Astrocyte of the spinal cord (primary cell): Measurements from ENCODE around the gene MGA.

Experiments
- DNase-seq: peaks from one replicate; pipeline ENCODE4 v3.0.0; 2011; ENCODE audit warnings: low read depth, low spot score
- H3K4me3 ChIP-seq: 2 replicates; pipeline ENCODE4 v1.5.1; 2011; ENCODE audit warnings: low read depth, mild to moderate bottlenecking, low read length, moderate library complexity
- in situ Hi-C: cut with HindIII; loops from 2 replicates; pipeline ENCODE4 v1.10.0; 2017; ENCODE audit warnings: low sequenced_read_pairs
- TF ChIP-seq, protein P1 (sequence below): IDR thresholded peaks from 2 replicates; pipeline ENCODE4 v1.5.1; 2012; ENCODE audit warnings: low read depth, mild to moderate bottlenecking, low read length, inconsistent platforms

Gene MGA

DNA sequence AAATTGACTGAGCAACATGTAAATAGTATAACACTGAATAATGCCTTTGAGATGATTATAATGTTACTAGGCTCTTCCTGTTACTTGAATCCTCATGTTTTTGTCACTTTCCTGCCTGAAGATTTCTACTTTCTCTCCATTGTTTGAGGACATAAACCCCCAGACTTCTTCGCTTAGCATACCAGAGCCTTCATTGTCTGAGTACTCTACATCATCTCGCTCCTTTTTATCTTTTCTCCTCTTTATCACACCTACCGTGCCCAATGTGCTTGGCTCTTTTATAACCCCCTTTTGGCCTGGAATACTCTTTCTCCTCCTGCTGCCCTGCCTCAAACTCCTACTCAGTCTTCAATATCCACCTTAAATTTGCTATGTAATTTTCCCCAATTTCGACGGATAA, 30.3 kb upstream of the MGA start:
- in situ Hi-C loops, result no loop called here
- DNase-seq, result no peak
- TF ChIP-seq, protein P1, sequence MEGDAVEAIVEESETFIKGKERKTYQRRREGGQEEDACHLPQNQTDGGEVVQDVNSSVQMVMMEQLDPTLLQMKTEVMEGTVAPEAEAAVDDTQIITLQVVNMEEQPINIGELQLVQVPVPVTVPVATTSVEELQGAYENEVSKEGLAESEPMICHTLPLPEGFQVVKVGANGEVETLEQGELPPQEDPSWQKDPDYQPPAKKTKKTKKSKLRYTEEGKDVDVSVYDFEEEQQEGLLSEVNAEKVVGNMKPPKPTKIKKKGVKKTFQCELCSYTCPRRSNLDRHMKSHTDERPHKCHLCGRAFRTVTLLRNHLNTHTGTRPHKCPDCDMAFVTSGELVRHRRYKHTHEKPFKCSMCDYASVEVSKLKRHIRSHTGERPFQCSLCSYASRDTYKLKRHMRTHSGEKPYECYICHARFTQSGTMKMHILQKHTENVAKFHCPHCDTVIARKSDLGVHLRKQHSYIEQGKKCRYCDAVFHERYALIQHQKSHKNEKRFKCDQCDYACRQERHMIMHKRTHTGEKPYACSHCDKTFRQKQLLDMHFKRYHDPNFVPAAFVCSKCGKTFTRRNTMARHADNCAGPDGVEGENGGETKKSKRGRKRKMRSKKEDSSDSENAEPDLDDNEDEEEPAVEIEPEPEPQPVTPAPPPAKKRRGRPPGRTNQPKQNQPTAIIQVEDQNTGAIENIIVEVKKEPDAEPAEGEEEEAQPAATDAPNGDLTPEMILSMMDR, result no peak
- H3K4me3 ChIP-seq, result no peak overlapping the region

DNA sequence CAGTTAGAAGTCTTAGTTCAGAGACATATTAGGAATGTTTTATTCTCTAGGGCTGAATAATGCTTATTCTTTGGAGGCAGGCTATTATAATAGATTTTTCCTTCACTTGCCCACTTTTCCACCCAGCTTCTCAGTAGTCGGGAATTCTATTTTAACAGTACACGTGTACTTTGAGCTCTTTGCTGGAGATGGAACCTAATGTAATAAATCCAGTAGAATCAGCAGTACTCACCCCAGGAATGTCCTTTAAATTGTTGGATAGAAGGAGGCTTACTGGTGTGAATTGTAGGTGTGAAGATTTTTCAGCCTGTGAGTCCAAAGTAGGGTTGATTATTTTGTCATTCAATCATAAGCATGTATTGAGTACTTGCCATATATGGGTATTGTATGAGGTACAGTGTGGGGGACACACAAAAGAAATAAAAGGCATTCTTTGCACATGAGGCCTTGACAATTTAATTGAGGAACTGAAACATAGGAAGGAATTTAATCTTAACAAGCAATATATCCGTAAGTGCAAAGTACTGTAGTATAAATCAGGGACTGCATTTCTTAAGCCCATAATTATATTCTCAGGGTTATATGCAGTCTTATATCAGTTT, 29.5 kb upstream of the MGA start:
- no peak for DNase-seq
- TF ChIP-seq, protein P1, result no peak
- H3K4me3 ChIP-seq, result no peak overlapping the region
- in situ Hi-C loops, result no loop called here

DNA sequence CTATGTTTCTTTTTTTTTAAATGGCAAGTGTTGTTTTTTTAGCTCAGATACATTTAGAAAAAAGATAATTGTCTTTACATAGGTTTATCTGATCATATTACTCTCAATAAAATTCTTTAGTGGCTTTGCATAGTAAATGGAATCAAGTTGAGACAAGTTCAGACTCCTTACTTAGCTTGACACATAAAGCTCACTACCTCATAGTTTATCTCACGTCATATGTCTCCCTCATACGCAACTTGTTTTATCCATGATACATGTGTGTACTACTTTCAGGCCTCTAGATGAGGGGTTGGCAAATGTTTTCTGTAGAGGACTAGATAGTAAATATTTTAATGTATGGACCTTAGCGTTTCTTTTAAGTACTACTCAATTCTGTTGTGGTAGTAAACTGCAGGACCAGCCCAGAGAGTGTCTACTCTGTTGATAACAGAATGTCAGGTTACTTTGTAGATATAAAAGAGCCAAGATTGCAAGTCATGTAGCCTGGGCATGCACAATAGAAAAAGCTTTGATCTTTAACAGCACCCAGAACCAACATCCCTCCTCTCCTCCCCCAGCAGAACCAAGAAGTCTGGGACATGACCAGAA, 28.2 kb upstream of the MGA start:
- in situ Hi-C loops, result no loop called here

DNA sequence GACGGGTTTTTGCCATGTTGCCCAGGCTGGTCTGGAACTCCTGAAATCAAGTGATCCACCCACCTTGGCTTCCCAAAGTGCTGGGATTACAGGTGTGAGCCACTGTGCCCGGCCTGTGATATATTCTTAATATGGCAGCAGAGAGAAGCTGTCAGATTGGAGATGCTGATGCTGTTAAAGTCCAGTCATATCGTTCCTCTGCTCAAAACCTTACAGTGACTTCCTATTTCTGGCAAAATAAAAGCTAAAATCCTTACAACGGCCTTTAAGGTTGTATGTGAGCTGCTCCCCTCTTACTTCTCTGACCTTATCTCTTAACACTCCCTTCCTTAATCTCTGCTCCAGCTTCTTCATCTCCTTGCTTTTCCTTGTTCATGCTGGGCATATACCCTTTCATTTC, 26.6 kb upstream of the MGA start:
- DNase-seq, result no peak
- no peak overlapping the region for H3K4me3 ChIP-seq
- in situ Hi-C loops, result no loop called here
- TF ChIP-seq, protein P1, result no peak

More for the DNA sequence above, 28.2 kb upstream of the MGA start:
- no peak for DNase-seq
- no peak overlapping the region for H3K4me3 ChIP-seq
- TF ChIP-seq, protein P1, result no peak

DNA sequence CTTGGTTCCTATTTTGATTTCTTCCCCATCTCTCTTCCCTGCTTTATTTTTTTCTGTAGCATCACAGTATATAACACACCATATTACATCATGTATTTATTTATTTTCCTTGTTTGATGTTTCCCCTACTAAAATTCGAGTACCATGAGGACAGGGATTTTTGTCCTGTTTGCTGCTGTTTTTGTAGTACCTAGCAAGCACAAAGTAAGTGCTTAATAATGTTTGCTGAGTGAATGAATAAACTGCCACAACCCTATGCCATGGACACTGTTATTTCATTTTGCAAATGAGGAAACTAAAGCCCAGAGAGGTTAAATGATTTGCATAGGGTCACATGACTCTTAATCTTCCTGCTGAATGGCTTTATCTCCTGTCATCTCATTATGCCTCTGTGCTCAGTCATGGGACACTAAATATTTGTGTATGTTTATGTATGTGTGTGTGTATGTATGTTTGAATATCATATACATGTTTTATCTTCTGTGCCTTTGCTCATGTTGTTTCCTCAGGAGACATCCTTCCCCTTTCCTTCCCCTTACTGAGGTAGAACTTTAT, 26.1 kb upstream of the MGA start:
- TF ChIP-seq, protein P1, result no peak
- in situ Hi-C loops, result no loop called here
- H3K4me3 ChIP-seq, result no peak overlapping the region
- no peak for DNase-seq

DNA sequence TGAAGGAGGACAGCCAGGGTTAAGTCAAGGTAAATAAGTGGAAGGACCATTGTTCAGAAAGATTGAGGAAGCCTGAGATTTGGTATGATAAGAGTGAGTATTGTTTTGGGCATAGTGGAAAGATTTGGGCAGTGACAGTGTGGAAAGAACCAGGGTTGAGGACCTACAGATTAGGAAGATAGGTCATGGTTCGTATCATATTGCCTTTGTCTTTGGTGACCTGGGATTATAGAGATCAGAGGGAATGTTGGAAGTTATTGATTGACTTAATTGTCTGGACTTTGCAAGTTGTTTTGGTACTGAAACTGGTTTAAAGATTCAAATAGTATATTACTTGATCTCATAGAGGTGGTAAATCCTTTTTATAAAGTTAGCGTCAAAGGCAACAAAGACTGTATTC, 23.1 kb upstream of the MGA start:
- DNase-seq, result no peak
- TF ChIP-seq, protein P1, result no peak
- in situ Hi-C loops, result no loop called here

More for the DNA sequence above, 23.1 kb upstream of the MGA start:
- no peak overlapping the region for H3K4me3 ChIP-seq
